ENCODE results near the gene ERBIN. TPM values are rescaled to one million over a fixed set of nuclear protein-coding genes. Genes with fewer than 3 reads are reported as not detected.
"Not testable (repeated sequence)": the region's sequence is repeated elsewhere in the genome, so short reads cannot be mapped to it uniquely, and the experiment has no call there.

ERBIN gene
- total RNA-seq, 1 donor from 2014 or later, result 62.8 TPM

GRCh38 chr5:65915661-65916060 lies 10.7 kb upstream of the ERBIN start:
- DNase-seq (ENCODE audit: low read depth), result not testable (repeated sequence)

- DNase-seq (ENCODE audit: low read depth), result no peak
These were observed 10.3 kb upstream of the ERBIN start for GRCh38 chr5:65916066-65916465.

DNA sequence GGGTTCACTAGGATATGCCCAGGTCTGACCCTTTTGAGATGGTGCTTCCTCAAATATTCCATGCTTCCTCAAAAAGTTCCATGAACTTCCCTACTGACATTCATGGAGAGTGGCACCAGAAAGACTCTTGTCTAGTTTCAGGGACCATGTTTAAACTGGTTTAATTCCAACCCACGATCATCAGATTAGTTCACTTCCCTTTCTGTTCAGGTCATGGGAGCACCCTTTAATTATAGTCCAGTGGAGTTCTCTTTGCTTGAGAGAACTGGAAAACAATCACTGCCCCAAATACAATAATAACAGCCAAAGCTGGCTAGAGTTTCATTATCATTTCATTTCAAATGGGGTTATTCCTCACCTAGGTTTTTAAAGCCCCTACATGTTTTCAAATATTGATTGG lies 9.7 kb upstream of the ERBIN start:
- no peak for DNase-seq (ENCODE audit: low read depth)

- DNase-seq (ENCODE audit: low read depth), result peak; percentile 36
These were observed 6.6 kb upstream of the ERBIN start for GRCh38 chr5:65919773-65920172.

DNA sequence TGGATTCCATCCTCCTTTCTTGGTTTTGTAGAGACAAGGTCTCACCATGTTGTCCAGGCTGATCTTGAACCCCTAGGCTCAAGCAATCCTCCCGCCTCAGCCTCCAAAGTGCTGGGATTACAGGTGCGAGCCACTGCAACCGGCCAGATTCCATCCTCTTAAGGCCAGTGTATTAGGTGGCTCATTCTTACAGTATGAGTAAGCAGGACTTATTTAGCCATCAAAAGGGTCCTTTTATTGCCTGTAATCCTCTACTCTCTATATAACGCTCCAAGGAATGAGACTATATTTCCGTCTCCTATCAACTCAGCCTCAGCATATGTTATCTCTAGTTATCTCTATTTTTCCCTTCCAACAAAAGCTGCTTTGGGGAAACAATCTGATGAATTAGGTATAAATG lies 3.0 kb upstream of the ERBIN start:
- no peak for DNase-seq (ENCODE audit: low read depth)

- DNase-seq (ENCODE audit: low read depth), result no peak
These were observed 1.9 kb upstream of the ERBIN start for GRCh38 chr5:65924366-65925043.

DNA sequence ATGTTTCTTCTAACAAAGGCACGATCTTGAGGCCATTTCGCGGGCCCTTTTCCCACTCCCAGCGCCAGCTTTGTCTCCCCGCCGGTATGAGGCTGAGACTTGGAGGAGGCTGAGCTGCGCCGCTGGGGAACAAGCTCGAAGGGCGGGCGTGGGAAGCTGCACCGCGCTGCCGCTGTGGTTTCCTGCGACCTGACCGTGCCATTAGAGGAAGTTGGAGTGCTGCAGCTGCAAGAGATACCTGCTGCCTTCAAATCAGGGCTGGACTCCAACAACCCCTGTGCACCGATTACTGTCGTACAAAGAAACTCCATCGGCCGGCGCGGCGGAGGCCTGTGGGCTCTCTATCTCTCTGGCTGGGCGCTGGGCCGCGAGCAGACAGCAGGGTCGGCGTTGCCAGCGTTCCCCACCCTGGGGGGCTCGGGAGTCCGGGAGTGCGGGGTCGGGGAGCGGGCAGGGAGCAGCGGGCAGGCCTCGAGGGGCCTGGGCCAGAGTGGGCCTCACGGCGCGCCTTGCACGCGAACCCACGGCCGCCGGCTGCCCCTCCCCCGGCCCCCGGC lies 1.3 kb upstream of the ERBIN start:
- peak; percentile 71 for DNase-seq (ENCODE audit: low read depth)

GRCh38 chr5:65925601-65926275 lies 637 bp upstream of the ERBIN start:
- peak; percentile 90 for DNase-seq (ENCODE audit: low read depth)

DNA sequence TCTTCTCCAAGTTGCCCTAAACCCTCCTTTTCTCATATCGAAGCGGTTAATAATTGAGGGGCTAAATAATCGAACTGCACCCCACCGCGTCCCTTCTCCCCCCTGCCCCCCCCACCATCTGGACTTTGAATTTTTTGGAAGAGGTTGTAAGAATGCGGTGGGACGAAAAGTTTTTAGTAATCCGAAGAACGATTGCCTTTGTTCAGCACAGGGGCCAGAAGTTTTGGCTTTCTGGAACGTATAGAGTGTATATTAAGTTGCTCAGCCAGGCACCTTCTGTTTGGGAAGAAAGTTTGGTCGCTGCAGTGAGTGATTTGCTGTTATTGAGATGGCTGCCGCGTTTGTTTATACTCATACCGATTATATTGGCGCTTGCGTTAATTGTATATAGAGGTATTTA lies 518 bp downstream of the ERBIN start:
- no peak for DNase-seq (ENCODE audit: low read depth)

DNA sequence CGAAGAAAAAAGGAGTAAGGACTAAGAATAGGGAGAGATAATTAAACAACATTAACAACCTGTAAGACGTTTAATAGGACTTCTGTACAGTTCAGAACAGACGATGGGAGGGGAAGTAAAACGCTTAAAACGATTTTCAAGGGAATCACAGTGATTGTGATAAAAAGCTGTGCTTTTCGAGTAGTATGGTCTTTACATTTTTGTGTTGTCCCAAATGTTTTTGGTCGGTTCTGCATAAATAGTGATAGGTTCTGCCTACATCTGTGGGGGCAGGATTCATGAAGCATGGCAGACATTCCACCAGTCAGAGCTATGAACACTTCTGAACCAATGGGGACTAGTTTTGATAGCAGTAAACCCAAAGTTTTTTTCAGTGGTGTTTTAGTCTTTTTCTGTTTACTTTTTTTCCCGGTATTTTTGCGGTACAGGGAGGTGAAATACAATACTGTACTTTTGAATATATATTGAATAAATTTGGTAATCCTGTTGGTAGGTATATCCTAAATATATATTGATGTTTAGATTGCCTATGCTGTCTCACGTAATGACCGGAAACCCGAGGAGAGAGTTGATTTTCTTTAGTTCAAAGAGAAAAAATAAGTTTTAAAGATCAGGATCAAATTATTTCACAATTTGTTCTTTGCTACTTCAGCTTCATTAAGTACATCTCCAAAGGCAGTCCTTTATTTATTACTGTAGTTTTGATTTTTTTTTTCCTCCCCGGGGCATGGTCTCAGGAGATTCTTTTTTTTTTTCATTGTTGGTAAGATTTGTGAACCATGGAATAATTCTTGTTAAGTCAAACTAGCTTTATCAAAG lies 1.3 kb downstream of the ERBIN start:
- peak; percentile 45 for DNase-seq (ENCODE audit: low read depth)

DNA sequence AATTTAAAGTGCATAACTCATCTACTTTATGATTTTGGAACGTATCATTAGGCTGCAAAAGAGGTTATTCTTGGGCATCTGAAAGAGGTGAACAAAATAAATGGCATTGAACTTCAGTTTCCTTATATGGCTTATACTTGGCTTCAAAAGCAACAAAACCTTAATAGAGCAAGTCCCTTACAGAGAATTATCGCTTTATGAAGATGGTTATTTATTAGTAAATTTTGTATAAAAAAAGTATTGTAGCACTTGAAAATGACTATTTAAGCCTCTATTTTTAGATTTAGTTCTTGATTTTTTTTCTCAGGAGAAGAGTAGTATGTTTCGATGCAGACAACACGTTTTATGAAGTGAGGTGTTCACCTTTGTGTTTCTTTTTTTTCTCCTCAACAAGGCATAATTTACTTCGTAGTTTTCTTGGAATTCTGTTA lies 2.0 kb downstream of the ERBIN start:
- DNase-seq (ENCODE audit: low read depth), result no peak

DNA sequence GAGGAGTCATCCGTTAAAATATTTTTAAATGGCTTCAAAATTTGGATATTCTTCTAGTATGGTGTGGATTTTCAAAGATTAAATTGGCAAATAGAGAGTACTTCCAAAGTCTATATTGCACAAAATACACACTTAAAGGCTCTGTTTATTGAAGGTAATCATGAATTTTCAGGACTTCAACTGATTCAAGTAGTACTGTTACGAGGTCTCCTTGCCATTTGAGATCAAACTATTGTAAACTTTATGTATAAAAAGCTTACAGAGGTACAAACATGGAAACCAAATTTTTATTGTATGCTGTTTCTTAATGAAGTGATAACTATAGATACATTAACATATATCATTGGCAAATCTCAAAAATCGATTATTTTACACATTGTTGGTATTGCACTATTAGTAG lies 2.5 kb downstream of the ERBIN start:
- DNase-seq (ENCODE audit: low read depth), result no peak

DNA sequence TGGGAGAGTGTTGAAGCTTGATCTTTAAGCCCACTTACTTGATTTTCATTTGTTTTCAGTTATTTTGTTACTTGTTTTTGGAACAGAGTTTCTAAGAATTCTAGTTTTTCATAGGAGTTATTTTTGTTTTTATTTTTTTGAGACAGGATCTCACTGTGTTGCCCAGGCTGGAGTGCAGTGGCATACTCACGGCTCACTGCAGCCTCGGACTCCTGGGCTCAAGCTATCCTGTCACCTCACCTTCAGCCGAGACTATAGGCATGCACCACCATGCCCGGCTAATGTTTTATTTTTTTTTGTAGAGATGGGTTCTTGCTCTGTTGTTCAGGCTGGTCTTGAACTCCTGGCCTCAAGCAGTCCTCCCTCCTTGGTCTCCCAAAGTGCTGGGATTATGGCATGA lies 6.3 kb downstream of the ERBIN start:
- no peak for DNase-seq (ENCODE audit: low read depth)

- DNase-seq (ENCODE audit: low read depth), result no peak
These were observed 6.9 kb downstream of the ERBIN start for GRCh38 chr5:65933295-65933694.

DNA sequence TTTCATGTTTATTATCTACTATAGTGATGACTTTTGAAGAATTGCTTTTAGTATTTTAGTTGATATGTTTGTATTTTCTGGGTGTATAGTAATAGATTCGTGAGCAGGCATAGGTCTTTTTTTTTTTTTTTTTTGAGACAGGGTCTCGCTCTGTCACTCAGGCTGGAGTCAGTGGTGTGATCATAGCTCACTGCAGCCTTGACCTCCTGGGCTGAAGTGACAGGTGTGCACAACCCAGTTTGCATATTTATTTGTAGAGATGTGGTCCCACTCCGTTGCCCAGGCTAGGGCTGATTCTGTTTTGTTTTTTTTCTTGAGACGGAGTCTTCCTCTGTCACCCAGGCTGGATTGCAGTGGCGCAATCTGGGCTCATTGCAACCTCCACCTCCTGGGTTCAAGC lies 11.9 kb downstream of the ERBIN start:
- DNase-seq (ENCODE audit: low read depth), result no peak

DNA sequence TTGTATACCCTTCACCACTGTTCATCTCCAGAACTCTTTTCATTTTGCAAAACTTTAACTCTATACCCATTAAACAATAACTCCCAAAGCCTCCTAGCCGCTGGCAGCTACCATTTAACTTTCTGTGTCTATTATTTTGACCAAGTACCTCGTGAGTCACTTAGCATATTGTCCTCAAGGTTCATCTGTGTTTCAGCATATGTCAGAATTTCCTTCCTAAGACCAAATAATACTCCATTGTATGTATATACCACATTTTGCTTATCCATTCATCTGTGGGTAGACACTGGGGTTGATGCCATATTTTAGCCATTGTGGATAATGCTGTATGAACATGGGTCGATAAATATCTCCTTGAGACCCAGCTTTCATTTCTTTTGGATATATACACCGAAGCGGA lies 17.4 kb downstream of the ERBIN start:
- no peak for DNase-seq (ENCODE audit: low read depth)

- no peak for DNase-seq (ENCODE audit: low read depth)
These were observed 19.9 kb downstream of the ERBIN start for GRCh38 chr5:65946198-65946745.

- no peak for DNase-seq (ENCODE audit: low read depth)
These were observed 21.9 kb downstream of the ERBIN start for GRCh38 chr5:65948115-65948747.

GRCh38 chr5:65951330-65951729 lies 25.0 kb downstream of the ERBIN start:
- no peak for DNase-seq (ENCODE audit: low read depth)

DNA sequence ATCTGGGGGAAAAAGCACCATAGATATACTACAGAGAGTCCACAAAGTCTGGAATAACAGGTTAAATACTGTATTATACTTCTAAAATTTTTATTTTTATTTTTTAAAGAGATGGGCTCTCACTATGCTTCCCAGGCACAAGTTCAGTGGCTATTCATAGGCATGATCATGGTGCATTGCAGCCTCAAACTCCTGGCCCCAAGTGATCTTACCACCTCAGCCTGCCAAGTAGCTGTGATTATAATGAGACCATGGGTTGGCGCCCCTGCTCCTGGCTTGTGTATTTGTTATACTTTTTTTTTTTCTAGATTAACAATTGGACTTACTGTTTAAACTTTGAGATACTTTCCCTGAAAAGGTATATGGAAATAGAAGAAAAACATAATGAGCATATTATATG lies 25.9 kb downstream of the ERBIN start:
- peak; percentile 40 for DNase-seq (ENCODE audit: low read depth)

- DNase-seq (ENCODE audit: low read depth), result no peak
These were observed 27.8 kb downstream of the ERBIN start for GRCh38 chr5:65954200-65954599.
